Spleen (tissue), 11 donors: Measurements from ENCODE around the gene DEAF1. TPM values are rescaled to one million over a fixed set of nuclear protein-coding genes. Genes with fewer than 3 reads are reported as not detected.

Source experiments
- DNase-seq: peaks from one replicate; pipeline ENCODE4 v3.0.0-alpha.2; 2020
- H3K27ac ChIP-seq, 8 donors: fragments of 200-600 bp; sonication (generic) in 7 of 8; 1 replicate in 4 of 8; 2 replicates in 4 of 8; pipeline versions ENCODE4 v1.5.0 to v1.8.0; 2016 to 2021; ENCODE audit warnings: inconsistent platforms in 4 of 8, mild to moderate bottlenecking in 4 of 8, moderate library complexity in 1 of 8
- H3K27me3 ChIP-seq, 7 donors: fragments of 200-600 bp; sonication (generic) in 6 of 7; replicated peaks in 1 of 7; 1 replicate in 4 of 7; 2 replicates in 3 of 7; pipeline versions ENCODE4 v1.5.0 to v1.8.0; 2016 to 2021; ENCODE audit warnings: inconsistent platforms in 3 of 7, mild to moderate bottlenecking in 1 of 7
- H3K36me3 ChIP-seq, 6 donors: fragments of 200-600 bp; sonication (generic) in 5 of 6; 1 replicate in 4 of 6; 2 replicates in 2 of 6; pipeline versions ENCODE4 v1.5.0 to v1.8.0; 2016 to 2021; ENCODE audit warnings: inconsistent platforms in 2 of 6
- H3K4me1 ChIP-seq, 6 donors: fragments of 200-600 bp; sonication (generic) in 5 of 6; 1 replicate in 3 of 6; 2 replicates in 3 of 6; pipeline versions ENCODE4 v1.5.0 to v1.8.0; 2016 to 2021; ENCODE audit warnings: inconsistent platforms in 3 of 6
- H3K4me3 ChIP-seq, 8 donors: fragments of 200-600 bp; sonication (generic) in 7 of 8; 1 replicate in 4 of 8; 2 replicates in 4 of 8; pipeline versions ENCODE4 v1.5.0 to v1.8.0; 2016 to 2021; ENCODE audit warnings: inconsistent platforms in 4 of 8, mild to moderate bottlenecking in 4 of 8, moderate library complexity in 2 of 8
- H3K9me3 ChIP-seq, 8 donors: fragments of 200-600 bp; sonication (generic) in 7 of 8; 1 replicate in 4 of 8; 2 replicates in 4 of 8; pipeline versions ENCODE4 v1.5.0 to v1.8.0; 2016 to 2021; ENCODE audit warnings: inconsistent platforms in 4 of 8
- CTCF ChIP-seq, 11 experiments: fragments of 200-600 bp in 7 of 11; fragments of 450-650 bp in 4 of 11; sonication (generic) in 4 of 11; IDR thresholded peaks in 8 of 11; conservative IDR thresholded peaks in 3 of 11; 1 replicate in 7 of 11; 2 replicates in 4 of 11; pipeline versions ENCODE4 v1.4.0 to v1.8.0; 2016 to 2021; ENCODE audit warnings: antibody characterized with exemption in 11 of 11, inconsistent platforms in 4 of 11, mild to moderate bottlenecking in 1 of 11
- POLR2A ChIP-seq, 3 donors: fragments of 450-650 bp; IDR thresholded peaks; one replicate each; pipeline ENCODE4 v1.5.1; 2017; ENCODE audit warnings: antibody characterized with exemption in 3 of 3, mild to moderate bottlenecking in 1 of 3
- POLR2AphosphoS5 ChIP-seq, 3 donors: sonication (generic); formaldehyde crosslinking; IDR thresholded peaks; one replicate each; pipeline ENCODE4 v1.5.1; 2017; ENCODE audit warnings: antibody characterized with exemption in 3 of 3
- WGBS, 5 donors: extraction: QIAGEN DNeasy Blood & Tissue Kit in 3 of 5; methylation state at CpG; one replicate each; pipeline versions ENCODE4 v1.1.5 to v1.1.7; 2013 to 2018; 5-methylcytosine and 5-hydroxymethylcytosine counted together
- intact Hi-C: fragments of 100-400 bp; cut with DNase I; formaldehyde crosslinking; loops from one replicate; pipeline ENCODE4 v1.15.0; 2023; ENCODE audit warnings: low total_unique reads
- polyA plus RNA-seq, 3 donors: library from polyadenylated mRNA; stranded (reverse); fragments of 200-250 nt; gene quantifications; one replicate each; pipeline ENCODE4 v1.2.1, GENCODE V29; 2013
- total RNA-seq, 7 donors: library from RNA; depleted of rRNA in 3 of 7; stranded (reverse); fragments of >200 nt in 3 of 7; fragmentation: NEBNext Ultra II Directional in 4 of 7; extraction: Animal tissue kit (Norgen Biotek cat#: 25700) in 4 of 7; gene quantifications; one replicate each; pipeline versions ENCODE4 v1.1.0 to v1.2.1, GENCODE V29; 2016 to 2021
- donor health status: healthy with polysubstance abuse.
- donor health status: DM: no; HTN: no; CAD: no; lungs with moderate emphysema.
- donor health status: DM: no; HTN: no; CAD: no.
- donor health status: Bipolar disorder and iron deficiency.
- donor health status: healthy.
- donor health status: DM: no; HTN: no; CAD: no.
- donor health status: DM: yes; HTN: yes; CAD: no.

Gene DEAF1
- total and polyA plus RNA-seq, 10 donors: 21.8 to 44.9 (median 30.1) TPM

- WGBS, 5 donors: 89 to 99% (median 97%) methylated on average over 6 of the region's 6 CpGs
- no peaks in the 10 kb centered on the region for H3K36me3 ChIP-seq
- no peak for DNase-seq
- H3K4me3 ChIP-seq: no peak overlapping the region
- peaks cover 0 to 8% (median 2%) of the 10 kb centered on the region in 8 donors for H3K9me3 ChIP-seq
- no peak for TF ChIP-seq CTCF (IDR thresholded peaks at IDR 0.05 in 8 of 11, conservative IDR thresholded peaks at IDR 0.05 in 3 of 11)
- no peak for TF ChIP-seq POLR2A (IDR thresholded peaks at IDR 0.05)
- TF ChIP-seq POLR2AphosphoS5 (IDR thresholded peaks at IDR 0.05): no peak
- H3K27me3 ChIP-seq: peaks cover 0 to 45% (median 12%) of the 10 kb centered on the region in 7 donors
- intact Hi-C loops: no loop called here
- peaks cover 0 to 10% (median 5%) of the 10 kb centered on the region in 6 donors for H3K4me1 ChIP-seq
- no peak overlapping the region for H3K27ac ChIP-seq
These were observed 19.4 kb upstream of the DEAF1 start for GRCh38 chr11:714436-714835.

- no peak overlapping the region for H3K4me3 ChIP-seq
- intact Hi-C loops: no loop called here
- H3K36me3 ChIP-seq: peaks cover 0 to 8% (median 0%) of the 10 kb centered on the region in 6 donors
- H3K4me1 ChIP-seq: peaks cover 14 to 44% (median 29%) of the 10 kb centered on the region in 6 donors
- H3K9me3 ChIP-seq: no peaks in the 10 kb centered on the region
- H3K27ac ChIP-seq: no peak overlapping the region
- TF ChIP-seq POLR2AphosphoS5 (IDR thresholded peaks at IDR 0.05) (no peak), CTCF (IDR thresholded peaks at IDR 0.05 in 8 of 11, conservative IDR thresholded peaks at IDR 0.05 in 3 of 11) (no peak), POLR2A (IDR thresholded peaks at IDR 0.05) (no peak)
- 75 to 91% (median 82%) methylated on average over 14 to 27 of the region's 27 CpGs for WGBS, 5 donors
- DNase-seq: no peak
- peaks cover 0 to 82% (median 42%) of the 10 kb centered on the region in 7 donors for H3K27me3 ChIP-seq
These were observed 14.3 kb upstream of the DEAF1 start for GRCh38 chr11:709109-709997.

GRCh38 chr11:708511-708910, 13.5 kb upstream of the DEAF1 start:
- peaks cover 0 to 14% (median 0%) of the 10 kb centered on the region in 6 donors for H3K36me3 ChIP-seq
- no peaks in the 10 kb centered on the region for H3K9me3 ChIP-seq
- WGBS, 5 donors: 66 to 74% (median 72%) methylated on average over 7 of the region's 7 CpGs
- H3K4me3 ChIP-seq: no peak overlapping the region
- H3K4me1 ChIP-seq: peaks cover 14 to 52% (median 30%) of the 10 kb centered on the region in 6 donors
- no peak for DNase-seq
- H3K27ac ChIP-seq: no peak overlapping the region
- peaks cover 0 to 82% (median 42%) of the 10 kb centered on the region in 7 donors for H3K27me3 ChIP-seq
- TF ChIP-seq CTCF (IDR thresholded peaks at IDR 0.05 in 8 of 11, conservative IDR thresholded peaks at IDR 0.05 in 3 of 11) (no peak), POLR2AphosphoS5 (IDR thresholded peaks at IDR 0.05) (no peak), POLR2A (IDR thresholded peaks at IDR 0.05) (no peak)
- intact Hi-C loops: no loop called here

GRCh38 chr11:707817-708420, 12.9 kb upstream of the DEAF1 start:
- Histone ChIP-seq H3K4me3 (no peak overlapping the region), H3K36me3 (peaks cover 0 to 19% (median 0%) of the 10 kb centered on the region in 6 donors), H3K4me1 (peaks cover 18 to 58% (median 36%) of the 10 kb centered on the region in 6 donors), H3K9me3 (no peaks in the 10 kb centered on the region), H3K27me3 (peaks cover 0 to 77% (median 42%) of the 10 kb centered on the region in 7 donors), H3K27ac (no peak overlapping the region)
- WGBS, 5 donors: 75 to 96% (median 86%) methylated on average over 3 to 16 of the region's 16 CpGs
- no peak for DNase-seq
- TF ChIP-seq POLR2A (IDR thresholded peaks at IDR 0.05) (no peak), POLR2AphosphoS5 (IDR thresholded peaks at IDR 0.05) (no peak), CTCF (IDR thresholded peaks at IDR 0.05 in 8 of 11, conservative IDR thresholded peaks at IDR 0.05 in 3 of 11) (no peak)
- intact Hi-C loops: no loop called here
